Mesendoderm (in vitro differentiated cells): ENCODE data around the gene SHCBP1L.

Experiments used
- DNase-seq: peaks from one replicate; pipeline ENCODE4 v3.0.0; 2013
- H2AK5ac ChIP-seq: 2 replicates; pipeline ENCODE4 v1.6.1; 2013; ENCODE audit warnings: low read length, inconsistent platforms
- H2BK120ac ChIP-seq: 2 replicates; pipeline ENCODE4 v1.6.1; 2013; ENCODE audit warnings: low read depth, mild to moderate bottlenecking, low read length, moderate library complexity, mixed read lengths
- H2BK15ac ChIP-seq: replicated peaks from 2 replicates; pipeline ENCODE4 v1.6.1; 2013; ENCODE audit warnings: low read depth, mild to moderate bottlenecking, moderate library complexity
- H2BK5ac ChIP-seq: 2 replicates; pipeline ENCODE4 v1.6.1; 2013; ENCODE audit warnings: low read length, inconsistent platforms
- H3K18ac ChIP-seq: 2 replicates; pipeline ENCODE4 v1.6.1; 2013; ENCODE audit warnings: mild to moderate bottlenecking, low read length, mixed read lengths
- H3K23ac ChIP-seq: one replicate; pipeline ENCODE4 v1.6.1; 2013; ENCODE audit warnings: low read length
- H3K27ac ChIP-seq: 2 replicates; pipeline ENCODE4 v1.5.1; 2013; ENCODE audit warnings: low read depth, mild to moderate bottlenecking, inconsistent platforms, low read length, moderate library complexity
- H3K27me3 ChIP-seq: 2 replicates; pipeline ENCODE4 v1.6.1; 2013; ENCODE audit warnings: low read length, control low read depth, mild to moderate bottlenecking, inconsistent platforms; ENCODE audit not compliant: insufficient read depth, poor library complexity
- H3K36me3 ChIP-seq: 2 replicates; pipeline ENCODE4 v1.6.1; 2013; ENCODE audit warnings: low read length, inconsistent platforms; ENCODE audit not compliant: control insufficient read depth, insufficient read depth
- H3K4ac ChIP-seq: one replicate; pipeline ENCODE4 v1.6.1; 2013; ENCODE audit warnings: low read depth, mild to moderate bottlenecking, low read length, moderate library complexity
- H3K4me1 ChIP-seq: 2 replicates; pipeline ENCODE4 v1.6.1; 2013; ENCODE audit warnings: low read depth, low read length, inconsistent platforms; ENCODE audit not compliant: control insufficient read depth
- H3K4me2 ChIP-seq: 2 replicates; pipeline ENCODE4 v1.6.1; 2013; ENCODE audit warnings: low read length
- H3K4me3 ChIP-seq: 2 replicates; pipeline ENCODE4 v1.5.1; 2013; ENCODE audit warnings: mild to moderate bottlenecking, low read length
- H3K56ac ChIP-seq: one replicate; pipeline ENCODE4 v1.6.1; 2013; ENCODE audit warnings: low read length
- H3K79me1 ChIP-seq: 2 replicates; pipeline ENCODE4 v1.6.1; 2013; ENCODE audit warnings: low read length, inconsistent platforms
- H3K79me2 ChIP-seq: 2 replicates; pipeline ENCODE4 v1.6.1; 2013; ENCODE audit warnings: mild to moderate bottlenecking, low read length; ENCODE audit not compliant: control insufficient read depth, insufficient read depth
- H3K9ac ChIP-seq: 2 replicates; pipeline ENCODE4 v1.6.1; 2013; ENCODE audit warnings: low read length, inconsistent platforms
- H4K5ac ChIP-seq: one replicate; pipeline ENCODE4 v1.6.1; 2013; ENCODE audit warnings: low read length
- H4K8ac ChIP-seq: one replicate; pipeline ENCODE4 v1.6.1; 2013; ENCODE audit warnings: low read depth, mild to moderate bottlenecking, control low read depth, low read length, moderate library complexity
- WGBS: extraction: QIAGEN DNeasy Blood & Tissue Kit; methylation state at CpG from one replicate; pipeline ENCODE4 v1.1.7; 2013; ENCODE audit warnings: low lambda C conversion rate, missing lambda C conversion rate; ENCODE audit not compliant: insufficient coverage; ENCODE audit errors: extremely low coverage; 5-methylcytosine and 5-hydroxymethylcytosine counted together

SHCBP1L gene

GRCh38 chr1:182888736-182889531, 64.0 kb downstream of the SHCBP1L start:
- no peak overlapping the region for H2BK5ac ChIP-seq
- no peak overlapping the region for H3K56ac ChIP-seq
- H2BK120ac ChIP-seq, result no peak overlapping the region
- no peak overlapping the region for H3K4ac ChIP-seq
- no peak overlapping the region for H2BK15ac ChIP-seq
- no peaks in the 10 kb centered on the region for H3K27me3 ChIP-seq
- H3K4me3 ChIP-seq, result no peak overlapping the region
- peaks cover 2% of the 10 kb centered on the region for H3K79me1 ChIP-seq
- whole genome bisulfite sequencing, result no CpG with 5 or more reads among the region's 7 CpGs
- no peak overlapping the region for H4K5ac ChIP-seq
- no peak overlapping the region for H2AK5ac ChIP-seq
- H3K27ac ChIP-seq, result no peak overlapping the region
- H4K8ac ChIP-seq, result no peak overlapping the region
- H3K79me2 ChIP-seq, result no peaks in the 10 kb centered on the region
- no peak for DNase-seq
- H3K9ac ChIP-seq, result no peak overlapping the region
- no peaks in the 10 kb centered on the region for H3K4me1 ChIP-seq
- no peak overlapping the region for H3K4me2 ChIP-seq
- no peak overlapping the region for H3K18ac ChIP-seq
- H3K36me3 ChIP-seq, result peaks cover 15% of the 10 kb centered on the region
- no peak overlapping the region for H3K23ac ChIP-seq

GRCh38 chr1:182886985-182887384, 66.0 kb downstream of the SHCBP1L start:
- no peak overlapping the region for H4K5ac ChIP-seq
- no peak overlapping the region for H4K8ac ChIP-seq
- H2BK15ac ChIP-seq, result no peak overlapping the region
- H2AK5ac ChIP-seq, result no peak overlapping the region
- no peak overlapping the region for H2BK120ac ChIP-seq
- H3K27me3 ChIP-seq, result no peaks in the 10 kb centered on the region
- no peak overlapping the region for H3K4me3 ChIP-seq
- WGBS, result no CpG with 5 or more reads among the region's 11 CpGs
- no peak overlapping the region for H3K9ac ChIP-seq
- H3K79me1 ChIP-seq, result peaks cover 2% of the 10 kb centered on the region
- H3K27ac ChIP-seq, result no peak overlapping the region
- H3K18ac ChIP-seq, result no peak overlapping the region
- peaks cover 21% of the 10 kb centered on the region for H3K36me3 ChIP-seq
- no peak overlapping the region for H2BK5ac ChIP-seq
- H3K56ac ChIP-seq, result no peak overlapping the region
- H3K4ac ChIP-seq, result no peak overlapping the region
- no peaks in the 10 kb centered on the region for H3K79me2 ChIP-seq
- H3K4me1 ChIP-seq, result no peaks in the 10 kb centered on the region
- H3K23ac ChIP-seq, result no peak overlapping the region
- no peak for DNase-seq
- H3K4me2 ChIP-seq, result no peak overlapping the region

- Histone ChIP-seq H4K8ac (no peak overlapping the region), H3K27me3 (no peaks in the 10 kb centered on the region), H3K23ac (no peak overlapping the region), H3K79me1 (peaks cover 2% of the 10 kb centered on the region), H4K5ac (no peak overlapping the region), H3K36me3 (peaks cover 26% of the 10 kb centered on the region), H2BK5ac (no peak overlapping the region), H2BK120ac (no peak overlapping the region), H3K4me3 (no peak overlapping the region), H3K4me1 (no peaks in the 10 kb centered on the region), H2BK15ac (no peak overlapping the region), H3K27ac (no peak overlapping the region), H3K56ac (no peak overlapping the region), H3K18ac (no peak overlapping the region), H3K4ac (no peak overlapping the region), H2AK5ac (no peak overlapping the region), H3K79me2 (no peaks in the 10 kb centered on the region), H3K9ac (no peak overlapping the region), H3K4me2 (no peak overlapping the region)
- DNase-seq, result no peak
- no CpG with 5 or more reads among the region's 3 CpGs for WGBS
Observed at GRCh38 chr1:182885591-182885990, 67.4 kb downstream of the SHCBP1L start.

- H2BK15ac ChIP-seq, result no peak overlapping the region
- H4K8ac ChIP-seq, result no peak overlapping the region
- no peak for DNase-seq
- no peak overlapping the region for H3K9ac ChIP-seq
- no peak overlapping the region for H3K23ac ChIP-seq
- no peak overlapping the region for H2BK5ac ChIP-seq
- no peak overlapping the region for H3K4me3 ChIP-seq
- peaks cover 2% of the 10 kb centered on the region for H3K79me1 ChIP-seq
- peaks cover 27% of the 10 kb centered on the region for H3K36me3 ChIP-seq
- H3K27me3 ChIP-seq, result no peaks in the 10 kb centered on the region
- no peaks in the 10 kb centered on the region for H3K79me2 ChIP-seq
- no peak overlapping the region for H3K18ac ChIP-seq
- no peak overlapping the region for H3K4ac ChIP-seq
- no peak overlapping the region for H2BK120ac ChIP-seq
- H3K4me1 ChIP-seq, result no peaks in the 10 kb centered on the region
- no peak overlapping the region for H4K5ac ChIP-seq
- H3K27ac ChIP-seq, result no peak overlapping the region
- H3K56ac ChIP-seq, result no peak overlapping the region
- H2AK5ac ChIP-seq, result no peak overlapping the region
- H3K4me2 ChIP-seq, result no peak overlapping the region
Observed at GRCh38 chr1:182884872-182885271, 68.1 kb downstream of the SHCBP1L start.

- no peak overlapping the region for H3K9ac ChIP-seq
- no peaks in the 10 kb centered on the region for H3K4me1 ChIP-seq
- no peaks in the 10 kb centered on the region for H3K79me2 ChIP-seq
- WGBS, result no CpG with 5 or more reads among the region's 7 CpGs
- H2BK15ac ChIP-seq, result no peak overlapping the region
- no peak overlapping the region for H3K4me3 ChIP-seq
- H2BK120ac ChIP-seq, result no peak overlapping the region
- no peak overlapping the region for H4K8ac ChIP-seq
- H3K18ac ChIP-seq, result no peak overlapping the region
- no peak overlapping the region for H3K23ac ChIP-seq
- no peak overlapping the region for H3K4ac ChIP-seq
- H3K56ac ChIP-seq, result no peak overlapping the region
- no peak overlapping the region for H3K4me2 ChIP-seq
- peaks cover 7% of the 10 kb centered on the region for H3K79me1 ChIP-seq
- no peak overlapping the region for H4K5ac ChIP-seq
- peaks cover 31% of the 10 kb centered on the region for H3K36me3 ChIP-seq
- no peak overlapping the region for H2BK5ac ChIP-seq
- no peak overlapping the region for H3K27ac ChIP-seq
- no peak overlapping the region for H2AK5ac ChIP-seq
- no peaks in the 10 kb centered on the region for H3K27me3 ChIP-seq
- DNase-seq, result no peak
Observed at GRCh38 chr1:182877842-182878241, 75.1 kb downstream of the SHCBP1L start.

GRCh38 chr1:182877331-182877730, 75.6 kb downstream of the SHCBP1L start:
- Histone ChIP-seq H2BK120ac (no peak overlapping the region), H3K27ac (no peak overlapping the region), H3K27me3 (no peaks in the 10 kb centered on the region), H2AK5ac (no peak overlapping the region), H3K56ac (no peak overlapping the region), H3K4ac (no peak overlapping the region), H3K23ac (no peak overlapping the region), H4K8ac (no peak overlapping the region), H2BK5ac (no peak overlapping the region), H3K9ac (no peak overlapping the region), H3K18ac (no peak overlapping the region), H3K79me1 (peaks cover 7% of the 10 kb centered on the region), H3K4me2 (no peak overlapping the region), H3K79me2 (no peaks in the 10 kb centered on the region), H4K5ac (no peak overlapping the region), H2BK15ac (no peak overlapping the region), H3K4me1 (no peaks in the 10 kb centered on the region), H3K4me3 (no peak overlapping the region), H3K36me3 (peaks cover 32% of the 10 kb centered on the region)
- DNase-seq, result no peak
